MM.1S (cell line): ENCODE results near the gene PIGM.

ENCODE experiments used
- EZH2 ChIP-seq: fragments of 300-600 bp; sonication (generic); optimal IDR thresholded peaks from 2 replicates; pipeline ENCODE3; 2017; ENCODE audit warnings: low read depth, mild to moderate bottlenecking, antibody characterized with exemption, low read length, mixed read lengths
- EZH2phosphoT487 ChIP-seq: fragments of 300-600 bp; sonication (generic); IDR thresholded peaks from 2 replicates; pipeline ENCODE4 v1.6.1; 2018; ENCODE audit warnings: antibody characterized with exemption, low read length
- TF ChIP-seq, protein P1 (sequence below): fragments of 300-600 bp; sonication (generic); IDR thresholded peaks from 2 replicates; pipeline ENCODE4 v1.5.1; 2016; ENCODE audit warnings: antibody characterized with exemption, low read length, mixed read lengths

- TF ChIP-seq EZH2 (no peak), EZH2phosphoT487 (no peak)
- TF ChIP-seq, protein P1, sequence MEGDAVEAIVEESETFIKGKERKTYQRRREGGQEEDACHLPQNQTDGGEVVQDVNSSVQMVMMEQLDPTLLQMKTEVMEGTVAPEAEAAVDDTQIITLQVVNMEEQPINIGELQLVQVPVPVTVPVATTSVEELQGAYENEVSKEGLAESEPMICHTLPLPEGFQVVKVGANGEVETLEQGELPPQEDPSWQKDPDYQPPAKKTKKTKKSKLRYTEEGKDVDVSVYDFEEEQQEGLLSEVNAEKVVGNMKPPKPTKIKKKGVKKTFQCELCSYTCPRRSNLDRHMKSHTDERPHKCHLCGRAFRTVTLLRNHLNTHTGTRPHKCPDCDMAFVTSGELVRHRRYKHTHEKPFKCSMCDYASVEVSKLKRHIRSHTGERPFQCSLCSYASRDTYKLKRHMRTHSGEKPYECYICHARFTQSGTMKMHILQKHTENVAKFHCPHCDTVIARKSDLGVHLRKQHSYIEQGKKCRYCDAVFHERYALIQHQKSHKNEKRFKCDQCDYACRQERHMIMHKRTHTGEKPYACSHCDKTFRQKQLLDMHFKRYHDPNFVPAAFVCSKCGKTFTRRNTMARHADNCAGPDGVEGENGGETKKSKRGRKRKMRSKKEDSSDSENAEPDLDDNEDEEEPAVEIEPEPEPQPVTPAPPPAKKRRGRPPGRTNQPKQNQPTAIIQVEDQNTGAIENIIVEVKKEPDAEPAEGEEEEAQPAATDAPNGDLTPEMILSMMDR = no peak
Measured at GRCh38 chr1:160028426-160028825, 3.4 kb downstream of the PIGM start.
